Measurements from ENCODE around the gene METAP1.
"Not testable (repeated sequence)": the region's sequence is repeated elsewhere in the genome, so short reads cannot be mapped to it uniquely, and the experiment has no call there.

DNA sequence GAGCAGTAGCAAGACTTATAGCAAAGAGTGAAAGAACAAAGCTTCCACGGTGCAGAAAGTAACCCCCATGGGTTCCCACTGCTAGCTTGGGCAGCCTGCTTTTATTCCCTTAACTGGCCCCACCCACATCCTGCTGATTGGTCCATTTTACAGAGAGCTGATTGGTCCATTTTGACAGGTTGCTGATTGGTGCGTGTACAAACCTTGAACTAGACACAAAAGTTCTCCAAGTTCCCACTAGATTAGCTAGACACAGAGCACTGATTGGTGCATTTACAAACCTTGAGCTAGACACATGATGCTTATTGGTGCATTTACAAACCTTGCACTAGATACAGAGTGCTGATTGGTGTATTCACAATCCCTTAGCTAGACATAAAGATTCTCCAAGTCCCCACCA is 2.7 kb upstream of the METAP1 start:
- TF ChIP-seq, protein P1, sequence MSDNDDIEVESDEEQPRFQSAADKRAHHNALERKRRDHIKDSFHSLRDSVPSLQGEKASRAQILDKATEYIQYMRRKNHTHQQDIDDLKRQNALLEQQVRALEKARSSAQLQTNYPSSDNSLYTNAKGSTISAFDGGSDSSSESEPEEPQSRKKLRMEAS (IDR thresholded peaks at IDR 0.05) = not testable (repeated sequence)
- TF ChIP-seq, protein P2, sequence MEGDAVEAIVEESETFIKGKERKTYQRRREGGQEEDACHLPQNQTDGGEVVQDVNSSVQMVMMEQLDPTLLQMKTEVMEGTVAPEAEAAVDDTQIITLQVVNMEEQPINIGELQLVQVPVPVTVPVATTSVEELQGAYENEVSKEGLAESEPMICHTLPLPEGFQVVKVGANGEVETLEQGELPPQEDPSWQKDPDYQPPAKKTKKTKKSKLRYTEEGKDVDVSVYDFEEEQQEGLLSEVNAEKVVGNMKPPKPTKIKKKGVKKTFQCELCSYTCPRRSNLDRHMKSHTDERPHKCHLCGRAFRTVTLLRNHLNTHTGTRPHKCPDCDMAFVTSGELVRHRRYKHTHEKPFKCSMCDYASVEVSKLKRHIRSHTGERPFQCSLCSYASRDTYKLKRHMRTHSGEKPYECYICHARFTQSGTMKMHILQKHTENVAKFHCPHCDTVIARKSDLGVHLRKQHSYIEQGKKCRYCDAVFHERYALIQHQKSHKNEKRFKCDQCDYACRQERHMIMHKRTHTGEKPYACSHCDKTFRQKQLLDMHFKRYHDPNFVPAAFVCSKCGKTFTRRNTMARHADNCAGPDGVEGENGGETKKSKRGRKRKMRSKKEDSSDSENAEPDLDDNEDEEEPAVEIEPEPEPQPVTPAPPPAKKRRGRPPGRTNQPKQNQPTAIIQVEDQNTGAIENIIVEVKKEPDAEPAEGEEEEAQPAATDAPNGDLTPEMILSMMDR (IDR thresholded peaks at IDR 0.05) = not testable (repeated sequence)
- TF ChIP-seq, protein P3, sequence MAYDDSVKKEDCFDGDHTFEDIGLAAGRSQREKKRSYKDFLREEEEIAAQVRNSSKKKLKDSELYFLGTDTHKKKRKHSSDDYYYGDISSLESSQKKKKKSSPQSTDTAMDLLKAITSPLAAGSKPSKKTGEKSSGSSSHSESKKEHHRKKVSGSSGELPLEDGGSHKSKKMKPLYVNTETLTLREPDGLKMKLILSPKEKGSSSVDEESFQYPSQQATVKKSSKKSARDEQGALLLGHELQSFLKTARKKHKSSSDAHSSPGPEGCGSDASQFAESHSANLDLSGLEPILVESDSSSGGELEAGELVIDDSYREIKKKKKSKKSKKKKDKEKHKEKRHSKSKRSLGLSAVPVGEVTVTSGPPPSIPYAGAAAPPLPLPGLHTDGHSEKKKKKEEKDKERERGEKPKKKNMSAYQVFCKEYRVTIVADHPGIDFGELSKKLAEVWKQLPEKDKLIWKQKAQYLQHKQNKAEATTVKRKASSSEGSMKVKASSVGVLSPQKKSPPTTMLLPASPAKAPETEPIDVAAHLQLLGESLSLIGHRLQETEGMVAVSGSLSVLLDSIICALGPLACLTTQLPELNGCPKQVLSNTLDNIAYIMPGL (CRISPR knock-in tag; IDR thresholded peaks at IDR 0.05; ENCODE audit: borderline replicate concordance) = not testable (repeated sequence)
- not testable (repeated sequence) for TF ChIP-seq KDM1A (IDR thresholded peaks at IDR 0.05; ENCODE audit: low read depth); POLR2A (IDR thresholded peaks at IDR 0.05; ENCODE audit: low read length); CHD2 (IDR thresholded peaks at IDR 0.05; ENCODE audit: low read length, partially characterized antibody)

Measured in A549 (cell line).